Heart left ventricle (tissue), 13 donors: ENCODE data around the gene MAP2K5.

ENCODE experiments used
- POLR2A ChIP-seq, 2 donors: fragments of 450-650 bp; IDR thresholded peaks; one replicate each; pipeline ENCODE4 v1.6.1; 2017; ENCODE audit warnings: antibody characterized with exemption in 2 of 2, mild to moderate bottlenecking in 2 of 2, moderate library complexity in 2 of 2
- TF ChIP-seq, protein P1 (sequence below), 12 donors: fragments of 200-600 bp; sonication (generic) in 4 of 12; IDR thresholded peaks; one replicate each; pipeline versions ENCODE4 v1.5.0 to v1.8.0; 2018 to 2022; ENCODE audit warnings: antibody characterized with exemption in 12 of 12, mild to moderate bottlenecking in 5 of 12
- donor health status: ischemic (EF 13 %, LVEDD 7.1; RV severe dilation, severe dysfunction).
- donor health status: DM: no; HTN: yes; CAD: no.
- donor health status: DM: no; HTN: no; CAD: no.
- donor health status: ischemic (EF 25% LVEDD 6.9; RV normal size, moderate dysfunction).
- donor health status: ischemic (EF 25% LVEDD 5.7; RV mildly dilated, moderate dysfunction).
- donor health status: ischemic (EF 35%, LVEDD 5.7; RV mildly dilated, moderate dysfunction).
- donor health status: nonischemic (EF 11% LVEDD 7.7; RV severe dilation, severe dysfunction).
- donor health status: DM: yes; HTN: yes; CAD: no.
- donor health status: PGD.
- donor health status: ischemic (EF 29% LVEDD 5.4; RV normal size, mild dysfunction).
- donor health status: nonischemic (EF 23%, LVEDD 6.1; RV moderate dilation, normal function).

DNA sequence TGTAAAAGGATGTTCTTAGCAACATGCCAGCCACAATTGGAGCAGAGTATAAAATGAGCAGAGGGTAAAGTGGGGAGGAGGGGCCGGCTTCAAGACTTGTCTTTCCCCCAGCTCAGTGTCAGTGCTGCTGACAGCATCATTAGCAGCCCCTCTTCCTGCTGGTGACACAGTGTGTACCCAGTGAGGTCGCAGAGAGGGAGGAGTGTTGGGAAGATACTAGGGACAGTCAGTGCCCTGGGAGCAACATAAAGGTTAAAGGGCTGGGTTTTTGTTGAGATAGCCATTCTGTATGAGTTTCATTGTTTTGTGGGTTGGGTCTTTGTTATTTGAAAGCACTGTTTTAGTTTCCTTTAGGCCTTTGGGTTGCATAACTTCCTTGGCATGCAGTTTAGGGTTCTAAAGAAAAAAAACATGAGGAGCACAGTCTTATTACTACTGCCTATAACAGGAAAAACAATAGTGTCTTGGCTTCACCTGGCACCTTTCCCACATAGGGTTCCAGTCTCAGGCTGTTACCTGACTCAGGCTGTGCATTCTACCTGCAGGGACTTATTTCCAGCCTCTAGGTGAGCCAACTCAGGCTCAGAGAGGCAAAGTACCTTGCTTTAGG, 188.7 kb downstream of the MAP2K5 start:
- no peak for TF ChIP-seq POLR2A (IDR thresholded peaks at IDR 0.05)
- TF ChIP-seq, protein P1, sequence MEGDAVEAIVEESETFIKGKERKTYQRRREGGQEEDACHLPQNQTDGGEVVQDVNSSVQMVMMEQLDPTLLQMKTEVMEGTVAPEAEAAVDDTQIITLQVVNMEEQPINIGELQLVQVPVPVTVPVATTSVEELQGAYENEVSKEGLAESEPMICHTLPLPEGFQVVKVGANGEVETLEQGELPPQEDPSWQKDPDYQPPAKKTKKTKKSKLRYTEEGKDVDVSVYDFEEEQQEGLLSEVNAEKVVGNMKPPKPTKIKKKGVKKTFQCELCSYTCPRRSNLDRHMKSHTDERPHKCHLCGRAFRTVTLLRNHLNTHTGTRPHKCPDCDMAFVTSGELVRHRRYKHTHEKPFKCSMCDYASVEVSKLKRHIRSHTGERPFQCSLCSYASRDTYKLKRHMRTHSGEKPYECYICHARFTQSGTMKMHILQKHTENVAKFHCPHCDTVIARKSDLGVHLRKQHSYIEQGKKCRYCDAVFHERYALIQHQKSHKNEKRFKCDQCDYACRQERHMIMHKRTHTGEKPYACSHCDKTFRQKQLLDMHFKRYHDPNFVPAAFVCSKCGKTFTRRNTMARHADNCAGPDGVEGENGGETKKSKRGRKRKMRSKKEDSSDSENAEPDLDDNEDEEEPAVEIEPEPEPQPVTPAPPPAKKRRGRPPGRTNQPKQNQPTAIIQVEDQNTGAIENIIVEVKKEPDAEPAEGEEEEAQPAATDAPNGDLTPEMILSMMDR (IDR thresholded peaks at IDR 0.05) = no peak
